Activated CD4-positive, alpha-beta T cell treated with anti-CD3 and anti-CD28 coated beads, Interleukin-2, amount 50 U/mL, for 24 hours (primary cell): ENCODE data around the gene RESF1.
"Not testable (repeated sequence)": the region's sequence is repeated elsewhere in the genome, so short reads cannot be mapped to it uniquely, and the experiment has no call there.

ENCODE experiments used
- DNase-seq, 2 donors: peaks; one replicate each; pipeline ENCODE4 v3.0.0-alpha.2; 2020; ENCODE audit warnings: low read depth in 1 of 2, low spot score in 1 of 2

Gene RESF1, protein sequence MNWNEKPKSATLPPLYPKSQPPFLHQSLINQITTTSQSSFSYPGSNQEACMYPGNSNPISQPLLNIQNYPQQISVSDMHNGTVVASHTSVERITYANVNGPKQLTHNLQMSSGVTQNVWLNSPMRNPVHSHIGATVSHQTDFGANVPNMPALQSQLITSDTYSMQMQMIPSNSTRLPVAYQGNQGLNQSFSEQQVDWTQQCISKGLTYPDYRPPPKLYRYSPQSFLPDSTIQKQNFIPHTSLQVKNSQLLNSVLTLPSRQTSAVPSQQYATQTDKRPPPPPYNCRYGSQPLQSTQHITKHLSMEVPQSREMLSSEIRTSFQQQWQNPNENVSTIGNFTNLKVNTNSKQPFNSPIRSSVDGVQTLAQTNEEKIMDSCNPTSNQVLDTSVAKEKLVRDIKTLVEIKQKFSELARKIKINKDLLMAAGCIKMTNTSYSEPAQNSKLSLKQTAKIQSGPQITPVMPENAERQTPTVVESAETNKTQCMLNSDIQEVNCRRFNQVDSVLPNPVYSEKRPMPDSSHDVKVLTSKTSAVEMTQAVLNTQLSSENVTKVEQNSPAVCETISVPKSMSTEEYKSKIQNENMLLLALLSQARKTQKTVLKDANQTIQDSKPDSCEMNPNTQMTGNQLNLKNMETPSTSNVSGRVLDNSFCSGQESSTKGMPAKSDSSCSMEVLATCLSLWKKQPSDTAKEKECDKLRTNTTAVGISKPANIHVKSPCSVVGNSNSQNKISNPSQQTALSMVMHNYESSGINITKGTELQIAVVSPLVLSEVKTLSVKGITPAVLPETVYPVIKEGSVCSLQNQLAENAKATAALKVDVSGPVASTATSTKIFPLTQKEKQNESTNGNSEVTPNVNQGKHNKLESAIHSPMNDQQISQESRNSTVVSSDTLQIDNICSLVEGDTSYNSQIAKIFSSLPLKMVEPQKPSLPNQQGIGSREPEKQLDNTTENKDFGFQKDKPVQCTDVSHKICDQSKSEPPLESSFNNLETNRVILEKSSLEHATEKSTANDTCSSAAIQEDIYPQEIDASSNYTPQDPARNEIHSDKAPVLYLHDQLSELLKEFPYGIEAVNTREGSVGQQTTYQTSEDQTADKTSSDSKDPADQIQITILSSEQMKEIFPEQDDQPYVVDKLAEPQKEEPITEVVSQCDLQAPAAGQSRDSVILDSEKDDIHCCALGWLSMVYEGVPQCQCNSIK (N-terminal part only)

DNA sequence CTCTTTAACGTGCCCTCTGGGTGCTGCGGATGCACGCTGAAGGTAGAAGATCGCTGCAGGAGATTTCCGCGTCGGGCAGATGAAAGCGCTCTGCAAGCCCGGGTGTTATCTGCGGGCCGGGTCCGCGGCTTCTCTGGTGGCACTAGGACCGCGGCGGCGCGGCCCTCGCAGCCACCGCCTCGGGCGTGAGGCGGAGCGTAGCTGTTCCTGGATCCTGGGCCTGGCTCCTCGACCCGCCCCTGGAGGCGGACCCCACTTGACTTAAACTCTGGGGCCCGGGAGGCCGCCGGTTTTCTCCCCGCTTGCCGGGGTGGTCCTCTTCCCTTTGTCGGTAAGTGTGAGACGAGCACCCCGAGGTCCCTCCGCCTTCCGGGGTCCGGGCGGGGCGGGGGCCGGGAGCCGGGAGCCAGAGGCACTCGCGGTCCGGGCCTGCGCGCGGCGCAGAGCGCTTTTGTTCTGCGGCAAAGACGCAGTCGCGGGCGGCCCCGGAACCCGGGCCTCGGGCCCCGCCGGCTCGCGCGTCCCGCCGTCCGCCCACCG is at the start of gene RESF1:
RESF1 (plus strand) TSS at position 255 of the 540 bp plus-strand sequence. CDS start 21,541 bp downstream, outside the sequence.
- peak; percentile 64 to 79 for DNase-seq

DNA sequence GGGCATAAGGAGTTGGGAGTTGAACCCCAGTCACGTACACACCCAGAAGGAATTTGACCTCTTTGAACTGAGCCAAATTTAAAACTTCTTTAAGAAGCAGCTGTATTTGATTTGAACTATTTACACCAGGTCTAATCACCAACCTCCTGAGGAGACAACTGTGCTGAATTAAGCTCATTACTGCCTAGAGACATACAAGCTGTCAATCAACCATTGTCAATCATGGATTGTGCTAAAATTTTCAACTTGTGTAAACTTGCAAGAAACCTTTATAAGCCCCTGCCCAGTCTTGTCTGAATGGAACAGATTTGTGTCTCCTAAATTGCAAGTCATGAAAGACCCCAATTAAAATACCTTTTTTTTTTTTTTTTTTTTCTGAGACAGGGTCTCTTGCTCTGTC is 44.3 kb upstream of the RESF1 start:
- DNase-seq = no peak

DNA sequence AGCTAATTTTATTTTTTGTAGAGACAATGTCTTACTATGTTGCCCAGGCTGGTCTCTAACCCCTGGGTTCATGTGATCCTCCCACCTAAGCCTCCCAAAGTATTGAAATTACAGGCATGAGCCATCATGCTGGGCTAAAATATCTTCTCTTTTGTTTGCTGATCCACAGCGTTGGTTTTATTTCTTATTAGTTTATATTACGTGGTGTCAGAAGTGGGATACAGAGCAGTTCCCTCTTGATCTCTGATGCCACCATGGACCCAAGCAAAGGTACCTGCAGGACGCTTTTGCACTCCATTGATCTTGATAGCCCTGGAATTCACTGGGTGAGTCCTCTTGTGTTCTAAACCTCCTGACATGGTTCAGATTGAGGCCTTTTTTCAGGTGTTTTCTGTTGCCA is 43.8 kb upstream of the RESF1 start:
- no peak for DNase-seq

DNA sequence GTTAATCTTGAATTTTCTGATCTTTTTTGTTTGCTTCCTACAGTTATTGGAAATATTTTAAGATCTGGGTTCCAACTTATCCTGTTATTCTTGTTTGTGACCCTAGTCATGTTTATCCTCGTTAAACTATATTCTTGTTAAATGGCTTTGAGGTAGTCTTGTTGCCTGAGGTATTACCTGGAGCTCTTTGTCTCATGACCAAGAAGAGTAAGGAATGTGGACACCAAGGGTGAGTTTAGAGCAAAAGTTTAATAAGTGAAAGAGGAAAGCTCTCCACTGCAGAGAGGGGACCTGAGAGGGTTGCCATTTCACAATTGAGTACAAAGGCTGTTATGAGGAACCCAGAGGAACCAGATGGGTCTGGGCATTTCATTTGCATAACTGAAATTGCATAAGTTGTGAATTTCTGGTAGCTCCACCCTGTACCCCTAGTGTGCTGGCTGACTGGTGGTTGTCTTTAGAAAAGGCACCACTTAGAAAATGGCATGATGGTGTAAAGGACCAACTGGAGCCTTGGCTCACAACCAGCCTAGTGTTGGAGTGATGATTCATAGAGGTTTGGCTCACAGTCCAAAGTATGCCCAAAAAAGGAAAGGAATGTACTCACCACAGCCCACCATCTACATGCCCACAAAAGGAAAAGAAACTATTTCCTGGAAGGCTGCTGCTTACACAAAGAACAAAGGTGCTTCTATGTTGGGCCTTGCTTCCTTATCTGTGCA is 36.7 kb upstream of the RESF1 start:
- no peak for DNase-seq

DNA sequence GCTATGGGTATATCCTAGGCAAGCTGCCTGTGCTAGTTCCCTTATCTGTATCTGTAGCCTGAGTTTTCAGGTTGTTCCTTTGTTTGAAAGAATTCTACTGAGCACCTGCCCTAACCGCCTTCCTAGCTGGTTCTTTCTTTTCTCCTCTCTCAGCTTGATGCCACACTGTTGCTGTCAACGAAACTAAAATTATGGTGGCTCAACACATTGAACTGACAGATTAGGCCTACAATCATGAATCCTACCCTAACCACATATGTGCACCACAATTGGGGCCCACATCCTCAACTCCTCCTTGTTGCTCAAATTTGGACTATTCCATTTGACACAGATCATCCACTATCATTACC is 36.2 kb upstream of the RESF1 start:
- DNase-seq = no peak

DNA sequence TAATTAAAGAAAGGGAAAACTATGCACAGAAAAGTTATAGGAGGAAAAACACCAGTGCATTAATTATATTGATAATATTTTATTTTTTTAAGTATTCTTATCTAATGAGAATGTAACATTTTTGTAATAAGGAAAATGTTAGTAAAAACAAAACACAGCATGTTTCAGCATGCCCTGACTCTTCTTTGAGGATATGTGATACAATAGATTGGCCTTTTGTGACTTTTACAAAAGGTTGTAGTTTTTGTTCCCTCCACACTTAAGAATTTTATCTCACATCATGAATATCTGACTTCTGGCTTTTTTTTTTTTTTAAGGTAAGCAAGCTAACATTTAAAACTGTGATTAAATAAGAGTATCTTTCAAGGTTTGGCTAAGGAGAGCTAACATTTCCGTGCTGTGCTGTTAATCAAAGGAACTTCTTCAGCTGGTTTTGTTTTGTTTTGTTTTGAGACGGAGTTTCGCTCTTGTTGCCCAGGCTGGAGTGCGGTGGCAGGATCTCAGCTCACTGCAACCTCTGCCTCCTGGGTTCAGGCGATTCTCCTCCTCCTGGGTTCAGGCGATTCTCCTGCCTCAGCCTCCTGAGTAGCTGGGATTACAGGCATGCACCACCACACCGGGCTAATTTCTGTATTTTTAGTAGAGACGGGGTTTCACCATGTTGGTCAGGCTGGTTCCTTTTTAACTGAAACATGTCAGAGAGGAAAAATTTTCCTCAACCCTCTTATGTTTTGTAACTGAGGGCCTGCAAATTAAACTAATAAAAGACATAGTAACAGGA is 30.8 kb upstream of the RESF1 start:
- no peak for DNase-seq

DNA sequence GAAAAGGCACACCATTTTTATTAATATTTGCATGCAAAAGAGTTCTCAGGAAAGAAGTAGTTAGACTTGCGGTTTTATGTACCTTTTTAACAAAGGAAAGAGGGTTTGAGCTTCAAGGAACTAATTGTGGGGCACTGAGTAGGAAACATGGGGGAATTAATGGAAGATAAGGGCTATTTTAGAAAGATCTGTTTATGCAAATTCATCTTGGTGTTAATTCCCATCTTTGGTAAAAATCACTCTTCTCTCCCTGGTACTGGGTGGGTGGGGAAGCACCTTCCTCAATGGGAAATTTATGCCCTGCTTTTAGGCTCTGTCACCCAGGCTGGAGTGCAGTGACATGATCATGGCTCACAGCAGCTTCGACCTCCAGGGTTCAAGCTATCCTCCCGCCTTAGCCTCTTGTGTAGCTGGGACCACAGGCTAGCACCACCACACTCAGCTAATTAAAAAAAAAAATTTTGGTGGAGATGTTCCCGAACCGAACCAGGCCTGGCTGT is 30.1 kb upstream of the RESF1 start:
- DNase-seq = peak in 1 of 2 donors; percentile 25

DNA sequence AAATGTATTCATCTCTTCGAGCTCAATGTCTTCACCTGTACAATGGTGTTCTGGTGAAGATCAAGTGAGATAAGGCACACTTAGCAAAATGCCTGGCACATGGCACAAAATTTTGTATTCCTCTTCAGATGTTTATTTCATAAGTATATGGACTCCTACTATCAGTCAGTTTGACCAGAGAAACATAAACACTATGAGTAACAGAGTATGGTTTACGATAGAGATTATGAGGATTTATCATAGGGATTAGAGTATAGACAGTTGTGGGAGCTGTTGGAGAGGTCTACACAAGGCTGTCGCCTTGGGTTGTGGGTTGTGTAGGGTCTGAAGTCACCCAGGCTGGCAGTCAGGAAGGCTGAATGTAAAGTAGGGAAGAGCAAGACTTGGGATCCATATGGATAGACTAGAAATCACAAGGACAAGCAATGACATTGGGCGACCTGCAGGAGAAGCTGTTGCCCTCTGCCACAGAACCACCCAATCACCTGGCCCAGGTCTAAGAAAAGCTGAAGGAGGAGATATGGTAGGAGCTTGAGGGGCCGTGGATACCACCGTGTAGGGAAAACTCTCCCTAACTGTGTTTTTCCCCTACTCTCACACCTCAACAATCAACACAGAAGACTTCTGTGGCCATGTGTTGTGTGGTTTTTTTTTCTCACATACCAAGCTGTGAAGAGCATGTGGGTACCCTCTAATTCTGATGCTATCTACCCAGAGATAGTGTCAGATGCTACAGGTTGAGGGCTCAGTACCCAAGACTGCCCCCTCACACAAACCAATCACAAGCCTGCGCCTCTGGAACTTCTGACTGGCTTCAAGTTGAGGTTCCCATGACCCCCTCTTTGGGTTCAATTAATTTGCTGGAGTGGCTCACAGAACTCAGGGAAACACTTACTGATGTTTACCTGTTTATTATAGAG is 27.2 kb upstream of the RESF1 start:
- DNase-seq = no peak

DNA sequence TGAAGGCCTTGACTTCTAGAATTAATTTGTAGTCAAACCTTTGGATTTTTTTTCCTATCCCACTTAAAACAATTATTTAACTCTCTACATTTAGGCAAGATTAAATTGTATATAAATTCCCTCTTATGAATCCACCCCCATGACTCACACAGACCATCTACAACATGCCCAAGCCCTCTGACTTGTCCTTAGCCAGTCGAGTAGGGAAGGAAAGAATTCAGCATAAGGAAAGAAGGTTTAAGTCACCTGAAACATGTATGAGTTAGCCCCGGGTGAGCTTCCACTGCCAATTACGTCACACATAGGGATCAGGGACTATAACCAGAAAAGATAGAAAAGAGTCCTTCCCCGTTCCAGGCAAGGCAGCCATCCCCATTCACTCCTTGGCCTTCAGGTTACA is 14.9 kb upstream of the RESF1 start:
- no peak for DNase-seq

DNA sequence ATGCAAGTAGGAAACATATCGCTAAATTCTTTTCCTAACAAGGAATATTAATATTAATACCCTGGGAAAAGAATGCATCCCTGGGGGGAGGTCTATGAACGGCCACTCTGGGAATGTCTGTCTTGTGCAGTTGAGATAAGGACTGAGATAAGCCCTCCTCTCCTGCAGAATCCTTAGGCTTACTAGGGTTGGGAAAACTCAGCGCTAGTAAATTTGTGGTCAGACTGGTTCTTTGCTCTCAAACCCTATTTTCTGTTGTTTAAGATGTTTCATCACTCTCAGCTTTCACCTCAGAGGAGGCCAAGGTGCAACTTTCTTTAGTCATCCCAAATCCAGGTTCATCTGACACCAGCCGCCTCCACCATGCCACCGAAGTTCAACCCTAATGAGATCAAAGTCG is 11.2 kb upstream of the RESF1 start:
- DNase-seq = no peak

DNA sequence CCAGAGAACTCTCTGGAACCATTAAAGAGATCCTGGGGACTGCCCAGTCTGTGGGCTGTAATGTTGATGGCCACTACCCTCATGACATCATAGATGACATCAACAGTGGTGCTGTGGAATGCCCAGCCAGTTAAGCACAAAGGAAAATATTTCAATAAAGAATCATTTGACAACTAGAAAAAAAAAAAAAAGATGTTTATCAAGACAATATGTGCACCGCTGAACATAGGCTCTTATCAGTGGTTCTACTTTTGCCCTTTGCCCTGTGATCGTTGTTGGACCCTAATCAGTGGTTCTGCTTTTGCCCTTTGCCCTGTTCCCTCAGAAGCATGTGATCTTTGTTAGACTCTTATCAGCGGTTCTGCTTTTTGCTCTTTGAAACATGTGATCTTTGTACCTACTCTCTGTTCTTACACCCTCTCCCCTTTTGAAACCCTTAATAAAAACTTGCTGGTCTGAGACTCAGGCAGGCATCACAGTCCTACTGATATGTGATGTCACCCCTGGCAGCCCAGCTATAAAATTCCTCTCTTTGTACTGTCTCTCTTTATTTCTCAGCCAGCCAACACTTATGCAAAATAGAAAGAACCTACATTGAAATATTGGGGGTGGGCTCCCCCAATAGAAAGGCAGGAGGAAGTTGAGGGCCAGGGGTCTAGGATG is 10.4 kb upstream of the RESF1 start:
- DNase-seq = not testable (repeated sequence)

DNA sequence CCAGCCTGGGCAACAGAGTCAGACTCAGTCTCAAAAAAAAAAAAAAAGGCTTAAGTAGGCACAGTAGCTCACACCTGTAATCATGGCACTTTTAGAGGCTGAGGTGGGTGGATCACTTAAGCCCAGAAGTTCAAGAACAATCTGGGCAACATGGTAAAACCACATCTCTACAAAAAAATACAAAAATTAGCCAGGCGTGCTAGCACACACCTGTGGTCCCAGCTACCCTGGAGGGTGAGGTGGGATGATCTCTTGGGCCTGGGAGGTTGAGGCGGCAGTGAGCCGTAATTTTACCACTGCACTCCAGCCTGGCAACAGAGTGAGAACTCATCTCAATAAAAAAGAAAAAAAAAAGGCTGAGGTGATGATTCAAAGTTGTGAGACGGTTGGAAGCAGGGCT is 9.1 kb upstream of the RESF1 start:
- DNase-seq = no peak

DNA sequence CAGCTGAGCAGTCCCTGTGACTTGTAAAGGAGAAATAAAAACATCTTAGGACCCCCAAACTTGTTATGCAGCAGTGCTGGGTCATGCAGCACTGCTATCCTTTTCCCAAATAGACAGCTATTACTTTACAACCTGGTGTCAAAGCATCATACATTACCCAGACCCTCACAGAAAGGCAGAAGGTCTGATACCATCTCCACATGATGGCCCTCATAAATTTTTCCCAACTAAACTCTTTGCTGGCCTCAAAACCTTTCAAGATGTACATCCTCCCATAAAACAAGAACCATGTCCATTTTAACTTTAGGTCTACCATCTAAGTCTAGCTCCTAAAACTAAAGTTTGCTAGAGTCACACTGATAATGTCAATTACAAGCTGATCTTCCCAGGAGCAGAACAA is 8.7 kb upstream of the RESF1 start:
- no peak for DNase-seq

DNA sequence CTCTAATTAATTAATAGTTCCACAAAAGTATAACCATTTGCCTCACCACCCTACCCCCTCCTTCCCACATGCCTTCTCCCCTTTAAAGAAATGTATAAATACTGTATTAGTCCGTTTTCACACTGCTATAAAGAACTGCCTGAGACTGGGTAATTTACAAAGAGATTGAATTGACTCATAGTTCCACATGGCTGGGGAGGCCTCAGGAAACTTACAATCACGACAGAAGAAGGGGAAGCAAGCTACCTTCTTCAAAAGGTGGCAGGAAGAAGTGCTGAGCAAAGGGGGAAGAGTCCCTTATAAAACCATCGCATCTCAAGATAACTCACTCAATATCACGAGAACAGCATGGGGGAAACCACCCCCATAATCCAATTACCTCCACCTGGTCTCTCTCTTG is 8.2 kb upstream of the RESF1 start:
- no peak for DNase-seq

DNA sequence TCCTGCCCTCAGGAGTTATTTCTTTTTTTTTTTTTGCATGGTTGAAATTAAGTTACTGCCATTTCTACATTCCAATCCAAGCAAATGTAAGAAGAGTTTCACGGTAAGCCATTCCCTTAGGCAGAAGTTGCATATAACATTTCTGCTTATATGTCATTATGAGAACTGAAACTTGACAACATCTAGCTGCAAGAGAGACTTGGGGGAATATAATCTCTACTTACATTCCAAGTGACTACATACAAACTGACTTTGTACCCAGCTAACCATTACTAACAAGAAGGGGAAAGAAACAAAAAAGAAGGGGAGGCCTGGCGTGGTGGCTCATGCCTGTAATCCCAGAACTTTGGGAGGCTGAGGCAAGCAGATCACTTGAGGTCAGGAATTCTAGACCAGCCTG is 7.3 kb upstream of the RESF1 start:
- DNase-seq = no peak

DNA sequence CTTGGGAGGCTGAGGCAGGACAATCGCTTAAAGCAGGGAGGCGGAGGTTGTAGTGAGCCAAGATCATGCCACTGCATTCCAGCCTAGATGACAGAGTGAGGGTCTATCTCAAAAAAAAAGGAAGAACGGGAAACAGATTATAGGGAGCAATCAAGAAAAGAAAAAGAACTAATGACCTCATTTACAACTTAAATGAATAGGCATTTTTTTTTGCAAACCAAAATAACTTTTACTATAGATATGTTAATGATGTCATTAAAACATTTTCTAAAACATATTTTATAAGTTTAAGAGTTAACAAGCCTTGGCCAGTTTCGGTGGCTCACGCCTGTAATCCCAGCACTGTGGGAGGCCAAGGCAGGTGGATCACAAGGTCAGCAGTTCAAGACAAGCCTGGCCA is 6.8 kb upstream of the RESF1 start:
- no peak for DNase-seq

DNA sequence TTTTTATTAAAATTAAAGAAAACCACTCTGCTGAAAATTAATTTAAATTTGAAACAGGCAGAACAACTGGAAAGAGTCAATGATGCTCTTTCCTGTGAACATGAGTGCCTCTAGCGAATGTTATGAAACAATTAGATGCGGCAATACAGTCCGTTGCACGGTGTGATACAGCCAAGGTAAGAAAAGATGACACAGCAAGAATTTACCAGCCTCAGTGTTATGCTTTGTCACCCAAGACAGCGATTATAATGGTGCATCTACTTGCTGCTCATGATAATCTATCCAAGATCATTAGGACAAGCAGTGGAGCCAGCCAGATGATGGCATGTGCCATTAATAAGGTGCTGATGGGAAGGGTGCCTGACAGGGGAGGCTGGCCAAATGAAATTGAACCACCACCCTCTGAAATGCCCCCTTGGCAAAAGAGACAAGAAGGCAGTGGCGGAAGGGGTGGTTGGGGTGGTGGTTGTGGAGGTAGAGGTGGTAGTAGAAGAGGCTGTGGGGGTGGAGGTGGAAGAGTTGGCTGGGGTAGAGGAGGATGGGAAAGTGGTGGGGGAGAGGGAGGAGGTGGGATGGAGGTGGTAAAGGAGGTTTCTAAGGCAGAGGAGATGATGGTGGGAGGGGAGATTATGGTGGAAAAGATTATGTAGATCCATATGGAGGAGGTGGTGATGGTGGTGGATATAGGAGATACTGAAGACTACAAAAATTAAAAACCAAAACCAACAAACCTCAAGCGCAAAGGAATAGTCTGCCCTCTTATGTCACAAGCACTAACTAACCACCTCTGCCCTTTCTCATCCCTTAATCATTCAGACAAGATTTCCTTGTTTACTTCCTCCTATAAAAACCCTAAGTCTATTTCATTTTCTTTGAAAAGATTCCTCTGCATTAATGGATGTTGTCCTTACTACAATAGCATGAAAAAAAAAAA is 4.0 kb upstream of the RESF1 start:
- DNase-seq = no peak
